Muscle of leg (tissue), 11 donors: ENCODE measurements around the gene YTHDC1. TPM values are rescaled to one million over a fixed set of nuclear protein-coding genes. Genes with fewer than 3 reads are reported as not detected.
"Not testable (repeated sequence)": the region's sequence is repeated elsewhere in the genome, so short reads cannot be mapped to it uniquely, and the experiment has no call there.

Experiments used
- DNase-seq: peaks from one replicate; pipeline ENCODE4 v3.0.0; 2013
- H3K27ac ChIP-seq: one replicate; pipeline ENCODE4 v1.5.1; 2013; ENCODE audit warnings: mild to moderate bottlenecking, low read length, control low read depth
- H3K27me3 ChIP-seq: one replicate; pipeline ENCODE4 v1.6.1; 2013; ENCODE audit warnings: low read length; ENCODE audit not compliant: control insufficient read depth, insufficient read depth
- H3K36me3 ChIP-seq: one replicate; pipeline ENCODE4 v1.6.1; 2013; ENCODE audit warnings: low read length; ENCODE audit not compliant: control insufficient read depth, insufficient read depth
- H3K4me1 ChIP-seq: one replicate; pipeline ENCODE4 v1.6.1; 2013; ENCODE audit warnings: low read length; ENCODE audit not compliant: control insufficient read depth, insufficient read depth
- H3K4me3 ChIP-seq: one replicate; pipeline ENCODE4 v1.5.1; 2013; ENCODE audit warnings: low read length, control low read depth
- H3K9me3 ChIP-seq: replicated peaks from 2 replicates; pipeline ENCODE4 v1.6.1; 2013; ENCODE audit warnings: low read depth, low read length; ENCODE audit not compliant: control insufficient read depth
- WGBS: methylation state at CpG from one replicate; pipeline ENCODE4 v1.1.5; 2013; ENCODE audit warnings: missing lambda C conversion rate; ENCODE audit not compliant: insufficient coverage; 5-methylcytosine and 5-hydroxymethylcytosine counted together
- polyA plus RNA-seq, 8 donors: library from polyadenylated mRNA; unstranded; fragments of 120-200 nt; gene quantifications; one replicate each; pipeline versions ENCODE4 v1.2.1 to v1.2.3, GENCODE V29; 2013; ENCODE audit warnings: inconsistent platforms in 1 of 8, low replicate concordance in 1 of 8; ENCODE audit not compliant: insufficient read length in 8 of 8, insufficient read depth in 1 of 8
- total RNA-seq: library from RNA; stranded (reverse); fragments of 120-200 nt; gene quantifications from one replicate; pipeline ENCODE4 v1.2.4, GENCODE V29; 2013

YTHDC1 gene
- total and polyA plus RNA-seq, 9 donors: 53.9 to 88.1 (median 73.3) TPM

- Histone ChIP-seq H3K4me3 (no peak overlapping the region), H3K9me3 (no peaks in the 10 kb centered on the region), H3K4me1 (no peaks in the 10 kb centered on the region), H3K27me3 (no peaks in the 10 kb centered on the region), H3K36me3 (no peaks in the 10 kb centered on the region), H3K27ac (no peak overlapping the region)
- no peak for DNase-seq
- 50% methylated on average over 1 of the region's 9 CpGs for WGBS
Measured at GRCh38 chr4:68304731-68305130, 45.2 kb downstream of the YTHDC1 start.

GRCh38 chr4:68299492-68300457 is 50.1 kb downstream of the YTHDC1 start:
- H3K27ac ChIP-seq: no peak overlapping the region
- H3K9me3 ChIP-seq: no peaks in the 10 kb centered on the region
- H3K36me3 ChIP-seq: no peaks in the 10 kb centered on the region
- no peak overlapping the region for H3K4me3 ChIP-seq
- 100% methylated on average over 1 of the region's 9 CpGs for WGBS
- no peak for DNase-seq
- no peaks in the 10 kb centered on the region for H3K27me3 ChIP-seq
- H3K4me1 ChIP-seq: no peaks in the 10 kb centered on the region

- Histone ChIP-seq H3K9me3 (no peaks in the 10 kb centered on the region), H3K27ac (no peak overlapping the region), H3K4me3 (no peak overlapping the region), H3K27me3 (no peaks in the 10 kb centered on the region), H3K36me3 (no peaks in the 10 kb centered on the region), H3K4me1 (no peaks in the 10 kb centered on the region)
- no CpG with 5 or more reads among the region's 4 CpGs for WGBS
- no peak for DNase-seq
Measured at GRCh38 chr4:68297137-68297536, 52.8 kb downstream of the YTHDC1 start.

- H3K27ac ChIP-seq: no peak overlapping the region
- WGBS: no CpG with 5 or more reads among the region's 1 CpG
- no peaks in the 10 kb centered on the region for H3K36me3 ChIP-seq
- no peaks in the 10 kb centered on the region for H3K27me3 ChIP-seq
- no peak overlapping the region for H3K4me3 ChIP-seq
- no peaks in the 10 kb centered on the region for H3K4me1 ChIP-seq
- no peak for DNase-seq
- H3K9me3 ChIP-seq: no peaks in the 10 kb centered on the region
Measured at GRCh38 chr4:68291256-68291655, 58.6 kb downstream of the YTHDC1 start.

GRCh38 chr4:68288393-68288740 is 61.5 kb downstream of the YTHDC1 start:
- no CpG with 5 or more reads among the region's 2 CpGs for WGBS
- H3K36me3 ChIP-seq: no peaks in the 10 kb centered on the region

GRCh38 chr4:68287704-68288392 is 62.0 kb downstream of the YTHDC1 start:
- no peaks in the 10 kb centered on the region for H3K4me1 ChIP-seq
- no peak overlapping the region for H3K4me3 ChIP-seq
- no peaks in the 10 kb centered on the region for H3K36me3 ChIP-seq
- no peak overlapping the region for H3K27ac ChIP-seq
- DNase-seq: no peak
- H3K9me3 ChIP-seq: no peaks in the 10 kb centered on the region
- H3K27me3 ChIP-seq: no peaks in the 10 kb centered on the region
- 60% methylated on average over 1 of the region's 3 CpGs for WGBS

More at GRCh38 chr4:68288393-68288740, 61.5 kb downstream of the YTHDC1 start:
- no peaks in the 10 kb centered on the region for H3K27me3 ChIP-seq
- H3K4me1 ChIP-seq: no peaks in the 10 kb centered on the region
- no peak overlapping the region for H3K4me3 ChIP-seq
- DNase-seq: no peak
- H3K27ac ChIP-seq: no peak overlapping the region
- H3K9me3 ChIP-seq: no peaks in the 10 kb centered on the region

- Histone ChIP-seq H3K27ac (no peak overlapping the region), H3K4me1 (no peaks in the 10 kb centered on the region), H3K9me3 (no peaks in the 10 kb centered on the region), H3K36me3 (no peaks in the 10 kb centered on the region), H3K4me3 (no peak overlapping the region), H3K27me3 (no peaks in the 10 kb centered on the region)
- no CpG with 5 or more reads among the region's 3 CpGs for WGBS
- DNase-seq: no peak
Measured at GRCh38 chr4:68283714-68284113, 66.2 kb downstream of the YTHDC1 start.

- no peaks in the 10 kb centered on the region for H3K9me3 ChIP-seq
- H3K36me3 ChIP-seq: no peaks in the 10 kb centered on the region
- no peaks in the 10 kb centered on the region for H3K4me1 ChIP-seq
- 95% methylated on average over 2 of the region's 2 CpGs for WGBS
- no peak for DNase-seq
- no peak overlapping the region for H3K4me3 ChIP-seq
- no peak overlapping the region for H3K27ac ChIP-seq
- no peaks in the 10 kb centered on the region for H3K27me3 ChIP-seq
Measured at GRCh38 chr4:68283095-68283494, 66.8 kb downstream of the YTHDC1 start.

GRCh38 chr4:68281796-68282740 is 67.8 kb downstream of the YTHDC1 start:
- H3K4me3 ChIP-seq, H3K9me3 ChIP-seq, H3K27me3 ChIP-seq, H3K36me3 ChIP-seq, H3K4me1 ChIP-seq, H3K27ac ChIP-seq, DNase-seq: not testable (repeated sequence)
- WGBS: 82% methylated on average over 3 of the region's 10 CpGs
